H9 (cell line): ENCODE data around the gene IPO9. TPM values are rescaled to one million over a fixed set of nuclear protein-coding genes. Genes with fewer than 3 reads are reported as not detected.

ENCODE experiments used
- DNase-seq: peaks from one replicate; pipeline ENCODE4 v3.0.0-alpha.2; 2017
- H2AFZ ChIP-seq: one replicate; pipeline ENCODE4 v1.6.1; 2013; ENCODE audit warnings: mild to moderate bottlenecking, low read length, control low read depth, moderate library complexity
- H2AK5ac ChIP-seq: 2 replicates; pipeline ENCODE4 v1.6.1; 2013; ENCODE audit warnings: low read length, control low read depth, mixed read lengths; ENCODE audit not compliant: insufficient read length
- H2BK120ac ChIP-seq: one replicate; pipeline ENCODE4 v1.6.1; 2013; ENCODE audit warnings: low read depth, mild to moderate bottlenecking, low read length, control low read depth, inconsistent platforms; ENCODE audit not compliant: poor library complexity, severe bottlenecking
- H2BK12ac ChIP-seq: 2 replicates; pipeline ENCODE4 v1.6.1; 2013; ENCODE audit warnings: low read length, control low read depth, mixed read lengths, low read depth; ENCODE audit not compliant: insufficient read length
- H2BK15ac ChIP-seq: 2 replicates; pipeline ENCODE4 v1.6.1; 2013; ENCODE audit warnings: low read depth, low read length, control low read depth
- H2BK20ac ChIP-seq: one replicate; pipeline ENCODE4 v1.6.1; 2013; ENCODE audit warnings: low read depth, mild to moderate bottlenecking, low read length, control low read depth, inconsistent platforms; ENCODE audit not compliant: poor library complexity, severe bottlenecking
- H2BK5ac ChIP-seq: 2 replicates; pipeline ENCODE4 v1.6.1; 2013; ENCODE audit warnings: low read length, control low read depth, mixed read lengths; ENCODE audit not compliant: insufficient read length
- H3K14ac ChIP-seq: 2 replicates; pipeline ENCODE4 v1.6.1; 2013; ENCODE audit warnings: low read length, control low read depth; ENCODE audit not compliant: insufficient read depth
- H3K18ac ChIP-seq: 2 replicates; pipeline ENCODE4 v1.6.1; 2013; ENCODE audit warnings: low read depth, mild to moderate bottlenecking, mixed read lengths, low read length, control low read depth; ENCODE audit not compliant: insufficient read length
- H3K23ac ChIP-seq: 2 replicates; pipeline ENCODE4 v1.6.1; 2013; ENCODE audit warnings: low read length, control low read depth, mixed read lengths, low read depth; ENCODE audit not compliant: insufficient read length
- H3K23me2 ChIP-seq: 2 replicates; pipeline ENCODE4 v1.6.1; 2013; ENCODE audit warnings: low read depth, mild to moderate bottlenecking, mixed read lengths, low read length, control low read depth; ENCODE audit not compliant: insufficient read length, poor library complexity, severe bottlenecking
- H3K27ac ChIP-seq: 2 replicates; pipeline ENCODE4 v1.5.1; 2013; ENCODE audit warnings: low read length, control low read depth, mixed read lengths, low read depth; ENCODE audit not compliant: insufficient read length
- H3K27me3 ChIP-seq: 2 replicates; pipeline ENCODE4 v1.6.1; 2013; ENCODE audit warnings: low read length, control low read depth, inconsistent platforms; ENCODE audit not compliant: insufficient read depth
- H3K4ac ChIP-seq: 2 replicates; pipeline ENCODE4 v1.6.1; 2013; ENCODE audit warnings: low read depth, mild to moderate bottlenecking, control low read depth, inconsistent platforms, low read length, moderate library complexity
- H3K4me1 ChIP-seq: 2 replicates; pipeline ENCODE4 v1.6.1; 2013; ENCODE audit warnings: low read length, control low read depth, inconsistent platforms; ENCODE audit not compliant: insufficient read depth
- H3K4me2 ChIP-seq: 2 replicates; pipeline ENCODE4 v1.6.1; 2013; ENCODE audit warnings: low read length, control low read depth, mixed read lengths; ENCODE audit not compliant: insufficient read length, insufficient read depth
- H3K56ac ChIP-seq: 2 replicates; pipeline ENCODE4 v1.6.1; 2013; ENCODE audit warnings: low read depth, mild to moderate bottlenecking, mixed read lengths, low read length, control low read depth; ENCODE audit not compliant: insufficient read length
- H3K79me1 ChIP-seq: 2 replicates; pipeline ENCODE4 v1.6.1; 2013; ENCODE audit warnings: low read depth, mild to moderate bottlenecking, moderate library complexity, low read length, control low read depth, inconsistent platforms; ENCODE audit not compliant: insufficient read depth, poor library complexity, severe bottlenecking
- H3K79me2 ChIP-seq: 2 replicates; pipeline ENCODE4 v1.6.1; 2013; ENCODE audit warnings: low read length, control low read depth, inconsistent platforms; ENCODE audit not compliant: insufficient read depth
- H3K9ac ChIP-seq: 2 replicates; pipeline ENCODE4 v1.6.1; 2013; ENCODE audit warnings: low read length, control low read depth, mixed read lengths; ENCODE audit not compliant: insufficient read length; ENCODE audit errors: extremely low read depth
- H3K9me3 ChIP-seq: one replicate; pipeline ENCODE4 v1.6.1; 2013; ENCODE audit warnings: low read depth, low read length, inconsistent platforms; ENCODE audit not compliant: control insufficient read depth
- H3T11ph ChIP-seq: one replicate; pipeline ENCODE4 v1.6.1; 2013; ENCODE audit warnings: mild to moderate bottlenecking, low read length, control low read depth, inconsistent platforms
- H4K20me1 ChIP-seq: one replicate; pipeline ENCODE4 v1.6.1; 2013; ENCODE audit not compliant: control insufficient read depth, insufficient read length, insufficient read depth
- H4K5ac ChIP-seq: 2 replicates; pipeline ENCODE4 v1.6.1; 2013; ENCODE audit warnings: low read depth, mild to moderate bottlenecking, mixed read lengths, low read length, control low read depth; ENCODE audit not compliant: insufficient read length
- H4K8ac ChIP-seq: replicated peaks from 2 replicates; pipeline ENCODE4 v1.6.1; 2013; ENCODE audit warnings: low read length, control low read depth, mixed read lengths, low read depth; ENCODE audit not compliant: insufficient read length
- H4K91ac ChIP-seq: 2 replicates; pipeline ENCODE4 v1.6.1; 2013; ENCODE audit warnings: low read depth, mild to moderate bottlenecking, moderate library complexity, mixed read lengths, low read length, control low read depth; ENCODE audit not compliant: insufficient read length
- H3K27ac Mint-ChIP-seq, 3 experiments: 2 replicates in 2 of 3; 3 replicates in 1 of 3; pipeline ENCODE4 v1.8.0; 2020 to 2021; ENCODE audit warnings: mixed read lengths in 3 of 3, mild to moderate bottlenecking in 1 of 3, moderate library complexity in 1 of 3
- H3K27me3 Mint-ChIP-seq: 2 replicates; pipeline ENCODE4 v1.8.0; 2021; ENCODE audit warnings: low read depth, mild to moderate bottlenecking, moderate library complexity, mixed read lengths
- H3K36me3 Mint-ChIP-seq, 3 experiments: 2 replicates in 2 of 3; 3 replicates in 1 of 3; pipeline ENCODE4 v1.8.0; 2020 to 2021; ENCODE audit warnings: low read depth in 3 of 3, mixed read lengths in 3 of 3; ENCODE audit not compliant: insufficient read depth in 1 of 3
- H3K4me1 Mint-ChIP-seq, 2 experiments: 2 replicates each; pipeline ENCODE4 v1.8.0; 2020; ENCODE audit warnings: mixed read lengths in 2 of 2
- H3K4me3 Mint-ChIP-seq, 2 experiments: 2 replicates in 1 of 2; 3 replicates in 1 of 2; pipeline ENCODE4 v1.8.0; 2020 to 2021; ENCODE audit warnings: mild to moderate bottlenecking in 2 of 2, mixed read lengths in 2 of 2, moderate library complexity in 1 of 2
- H3K9me3 Mint-ChIP-seq, 2 experiments: 2 replicates in 1 of 2; 3 replicates in 1 of 2; pipeline ENCODE4 v1.8.0; 2020; ENCODE audit warnings: mild to moderate bottlenecking in 2 of 2, mixed read lengths in 2 of 2, moderate library complexity in 1 of 2
- WGBS: extraction: QIAGEN DNeasy Blood & Tissue Kit; methylation state at CpG from one replicate; pipeline ENCODE4 v1.1.7; 2013; ENCODE audit warnings: missing lambda C conversion rate, low lambda C conversion rate, mixed read lengths; ENCODE audit not compliant: insufficient read length; ENCODE audit errors: extremely low coverage; 5-methylcytosine and 5-hydroxymethylcytosine counted together
- total RNA-seq: library from RNA; stranded (reverse); gene quantifications from 2 replicates; pipeline ENCODE4 v1.2.1, GENCODE V29; 2021
- TF ChIP-seq, protein P1 (sequence below): fragments of 200-600 bp; sonication (generic); conservative IDR thresholded peaks from 3 replicates; pipeline ENCODE4 v1.8.0; 2021; ENCODE audit warnings: antibody characterized with exemption, mild to moderate bottlenecking

IPO9 gene
- total RNA-seq, 1 experiment from 2014 or later: 104 TPM

DNA sequence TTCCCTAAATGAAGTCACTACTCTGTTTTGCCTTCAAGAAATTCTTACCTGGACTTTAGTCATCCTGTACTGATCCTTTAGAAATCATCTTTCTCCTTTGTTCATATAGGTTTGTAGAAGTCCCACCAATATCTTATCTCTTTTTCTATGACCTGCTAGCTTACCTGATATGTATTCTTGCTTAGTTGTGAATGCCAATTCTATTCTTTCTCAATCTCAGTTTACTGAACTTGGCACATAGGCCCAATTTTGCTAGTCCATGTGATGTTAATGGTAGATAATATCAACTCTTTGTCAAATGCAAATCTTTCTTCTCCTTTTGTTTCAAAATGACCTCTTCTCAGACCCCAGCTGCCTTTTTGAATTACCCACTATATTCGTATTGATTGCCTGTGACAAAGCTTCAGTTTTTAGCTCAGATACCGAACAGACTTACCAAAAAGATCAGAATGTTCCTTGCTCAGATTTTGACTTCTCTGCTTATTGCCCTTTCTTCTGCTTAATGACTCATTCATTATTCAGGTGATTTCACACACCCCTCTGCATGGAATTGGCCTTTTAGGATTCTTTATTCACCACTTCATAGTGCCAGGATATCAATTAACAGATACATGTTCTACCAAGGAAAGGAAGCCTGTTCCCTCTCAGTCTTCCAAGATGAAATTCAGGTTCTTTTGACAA, 20.6 kb downstream of the IPO9 start:
- no peak overlapping the region for H2BK15ac ChIP-seq
- H3K79me1 ChIP-seq: no peaks in the 10 kb centered on the region
- H4K8ac ChIP-seq: no peak overlapping the region
- H2BK20ac ChIP-seq: no peak overlapping the region
- H3T11ph ChIP-seq: no peak overlapping the region
- no peak overlapping the region for H2BK5ac ChIP-seq
- no peak overlapping the region for H4K91ac ChIP-seq
- H2AFZ ChIP-seq: no peak overlapping the region
- no peak overlapping the region for H3K4ac ChIP-seq
- no CpG with 5 or more reads among the region's 2 CpGs for WGBS
- no peaks in the 10 kb centered on the region for H3K4me1 ChIP-seq
- Mint-ChIP-seq H3K4me1 (no peaks in the 10 kb centered on the region), H3K36me3 (peaks cover 25 to 65% (median 60%) of the 10 kb centered on the region in 3 experiments; a peak in 6 of 7 replicates), H3K9me3 (no peaks in the 10 kb centered on the region), H3K27ac (no peak overlapping the region; a peak in 1 of 7 replicates), H3K4me3 (no peak overlapping the region), H3K27me3 (no peaks in the 10 kb centered on the region)
- H2BK120ac ChIP-seq: no peak overlapping the region
- no peak overlapping the region for H3K14ac ChIP-seq
- H3K27ac ChIP-seq: no peak overlapping the region
- no peaks in the 10 kb centered on the region for H3K27me3 ChIP-seq
- no peak overlapping the region for H3K18ac ChIP-seq
- H3K9ac ChIP-seq: no peak overlapping the region
- no peaks in the 10 kb centered on the region for H3K23me2 ChIP-seq
- H3K9me3 ChIP-seq: no peaks in the 10 kb centered on the region
- TF ChIP-seq, protein P1, sequence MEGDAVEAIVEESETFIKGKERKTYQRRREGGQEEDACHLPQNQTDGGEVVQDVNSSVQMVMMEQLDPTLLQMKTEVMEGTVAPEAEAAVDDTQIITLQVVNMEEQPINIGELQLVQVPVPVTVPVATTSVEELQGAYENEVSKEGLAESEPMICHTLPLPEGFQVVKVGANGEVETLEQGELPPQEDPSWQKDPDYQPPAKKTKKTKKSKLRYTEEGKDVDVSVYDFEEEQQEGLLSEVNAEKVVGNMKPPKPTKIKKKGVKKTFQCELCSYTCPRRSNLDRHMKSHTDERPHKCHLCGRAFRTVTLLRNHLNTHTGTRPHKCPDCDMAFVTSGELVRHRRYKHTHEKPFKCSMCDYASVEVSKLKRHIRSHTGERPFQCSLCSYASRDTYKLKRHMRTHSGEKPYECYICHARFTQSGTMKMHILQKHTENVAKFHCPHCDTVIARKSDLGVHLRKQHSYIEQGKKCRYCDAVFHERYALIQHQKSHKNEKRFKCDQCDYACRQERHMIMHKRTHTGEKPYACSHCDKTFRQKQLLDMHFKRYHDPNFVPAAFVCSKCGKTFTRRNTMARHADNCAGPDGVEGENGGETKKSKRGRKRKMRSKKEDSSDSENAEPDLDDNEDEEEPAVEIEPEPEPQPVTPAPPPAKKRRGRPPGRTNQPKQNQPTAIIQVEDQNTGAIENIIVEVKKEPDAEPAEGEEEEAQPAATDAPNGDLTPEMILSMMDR: no peak
- H3K79me2 ChIP-seq: peaks cover 2% of the 10 kb centered on the region; the same call in 1 of the 2 replicates
- H4K20me1 ChIP-seq: no peaks in the 10 kb centered on the region
- H3K4me2 ChIP-seq: no peak overlapping the region
- no peak overlapping the region for H2BK12ac ChIP-seq
- no peak for DNase-seq
- H3K23ac ChIP-seq: no peak overlapping the region
- H2AK5ac ChIP-seq: no peak overlapping the region
- H3K56ac ChIP-seq: no peak overlapping the region
- H4K5ac ChIP-seq: no peak overlapping the region
